K562 (cell line): ENCODE measurements around the gene CCDC78. TPM values are rescaled to one million over a fixed set of nuclear protein-coding genes. Genes with fewer than 3 reads are reported as not detected.
A peak's percentile ranks its signal among the peaks of the same experiment; 100 is the strongest.

Source experiments
- ATAC-seq: fragments of 200-7000 bp; cut with Tn5 transposase; 3 replicates; pipeline ENCODE4 v1.9.1; 2020; ENCODE audit warnings: moderate library complexity
- BruUV-seq: library from RNA; stranded (reverse); fragments of 400-500 nt; replicated peaks from 2 replicates; lab custom pipeline; 2021; lab: Mats Ljungman, UMichigan
- CTCF ChIA-PET: fragments of 300-600 bp; formaldehyde crosslinking; extraction: SDS; loops from one replicate; lab custom pipeline; 2021; ENCODE audit warnings: low intra/inter-chr PET ratio; lab: Yijun Ruan, JAX
- POLR2A ChIA-PET: fragments of 300-600, 350-650 bp; sonication (Branson Sonifier 250); formaldehyde crosslinking; extraction: SDS; loops from one replicate; lab custom pipeline; 2021; ENCODE audit warnings: antibody characterized with exemption, inconsistent platforms; lab: Yijun Ruan, JAX
- DNase-seq, 4 experiments: peaks; one replicate each; pipeline versions ENCODE4 v3.0.0 to v3.0.0-alpha.2; 2011 to 2018; ENCODE audit warnings: low spot score in 3 of 4, mixed read lengths in 3 of 4; ENCODE audit errors: extremely low read depth in 1 of 4
- FAIRE-seq: peaks from 2 replicates; lab custom pipeline; 2011; peaks lifted over from hg19 to GRCh38; lab: Jason Lieb, UNC
- H2AFZ ChIP-seq: 2 replicates; pipeline ENCODE4 v1.6.0; 2011; ENCODE audit warnings: low read depth, low read length, control low read depth, inconsistent platforms
- H3K27ac ChIP-seq: fragments of 200-600 bp; 3 replicates; pipeline ENCODE4 v1.8.0; 2011; ENCODE audit warnings: low read depth, mild to moderate bottlenecking, control low read depth, inconsistent platforms, low read length, moderate library complexity, mixed read lengths; ENCODE audit errors: extremely low read depth
- H3K27me3 ChIP-seq, 2 experiments: fragments of 300-600 bp in 1 of 2; 2 replicates in 1 of 2; 3 replicates in 1 of 2; pipeline versions ENCODE4 v1.6.0 to v1.8.0; 2011; ENCODE audit warnings: inconsistent platforms in 2 of 2, low read length in 2 of 2, mild to moderate bottlenecking in 1 of 2, mixed read lengths in 1 of 2, moderate library complexity in 1 of 2; ENCODE audit not compliant: control insufficient read depth in 2 of 2, insufficient read depth in 2 of 2
- H3K36me3 ChIP-seq: fragments of 300-600 bp; 3 replicates; pipeline ENCODE4 v1.8.0; 2011; ENCODE audit warnings: mild to moderate bottlenecking, low read length, inconsistent platforms; ENCODE audit not compliant: control insufficient read depth, insufficient read depth
- H3K4me1 ChIP-seq, 2 experiments: fragments of 200-600 bp in 1 of 2; replicated peaks in 1 of 2; 2 replicates in 1 of 2; 3 replicates in 1 of 2; pipeline versions ENCODE4 v1.5.1 to v1.8.0; 2011; ENCODE audit warnings: inconsistent platforms in 2 of 2, low read length in 2 of 2, mild to moderate bottlenecking in 1 of 2, mixed read lengths in 1 of 2, moderate library complexity in 1 of 2; ENCODE audit not compliant: control insufficient read depth in 2 of 2, insufficient read depth in 2 of 2
- H3K4me2 ChIP-seq: 2 replicates; pipeline ENCODE4 v1.6.1; 2011; ENCODE audit warnings: low read length, control low read depth, inconsistent platforms, mixed read lengths; ENCODE audit not compliant: insufficient read depth
- H3K4me3 ChIP-seq: fragments of 200-600 bp; sonication (generic), shearing (Covaris generic); 2 replicates; pipeline ENCODE4 v1.5.1; 2016; ENCODE audit warnings: control low read depth, inconsistent platforms
- H3K79me2 ChIP-seq: fragments of 200-600 bp; 3 replicates; pipeline ENCODE4 v1.8.0; 2011; ENCODE audit warnings: low read length, inconsistent platforms; ENCODE audit not compliant: control insufficient read depth, insufficient read depth
- H3K9ac ChIP-seq, 2 experiments: 2 replicates each; pipeline versions ENCODE4 v1.6.0 to v1.6.1; 2011; ENCODE audit warnings: low read depth in 2 of 2, low read length in 2 of 2, control low read depth in 1 of 2, inconsistent platforms in 1 of 2, mild to moderate bottlenecking in 1 of 2, mixed read lengths in 1 of 2; ENCODE audit not compliant: insufficient read depth in 1 of 2
- H3K9me1 ChIP-seq: one replicate; pipeline ENCODE4 v1.6.0; 2011; ENCODE audit warnings: inconsistent platforms, mild to moderate bottlenecking, low read length, moderate library complexity; ENCODE audit not compliant: control insufficient read depth, insufficient read depth
- H3K9me3 ChIP-seq: replicated peaks from 2 replicates; pipeline ENCODE4 v1.5.1; 2011; ENCODE audit warnings: low read depth, low read length, inconsistent platforms; ENCODE audit not compliant: control insufficient read depth, insufficient read depth
- H4K20me1 ChIP-seq: replicated peaks from 2 replicates; pipeline ENCODE4 v1.6.1; 2011; ENCODE audit warnings: low read length, inconsistent platforms, mixed read lengths; ENCODE audit not compliant: control insufficient read depth, insufficient read depth
- WHSC1 ChIP-seq: IDR thresholded peaks from one replicate; pipeline ENCODE4 v1.6.1; 2012; ENCODE audit warnings: low read length, control low read depth, inconsistent platforms
- YY1 ChIP-seq, 3 experiments: IDR thresholded peaks; 2 replicates each; pipeline ENCODE4 v1.6.1; 2011; ENCODE audit warnings: low read length in 2 of 3, mild to moderate bottlenecking in 2 of 3, moderate library complexity in 2 of 3, borderline replicate concordance in 1 of 3, control low read depth in 1 of 3, low read depth in 1 of 3; ENCODE audit not compliant: insufficient read depth in 3 of 3, insufficient replicate concordance in 2 of 3, control insufficient read depth in 1 of 3, insufficient read length in 1 of 3; ENCODE audit errors: extremely low read depth in 1 of 3
- WGBS: fragments of 100-300 bp; shearing (Covaris generic); methylation state at CpG from one replicate; pipeline ENCODE4 v1.1.6; 2016; ENCODE audit warnings: low coverage, mixed read lengths; ENCODE audit not compliant: insufficient coverage; ENCODE audit errors: missing lambda C conversion rate; 5-methylcytosine and 5-hydroxymethylcytosine counted together
- in situ Hi-C: fragments of 300-500 bp; cut with MboI; formaldehyde crosslinking; loops from 4 replicates; pipeline ENCODE4 v1.15.0; 2018; ENCODE audit warnings: inconsistent platforms, mixed read lengths
- intact Hi-C: fragments of 100-400 bp; cut with micrococcal nuclease; formaldehyde crosslinking; loops from 2 replicates; pipeline ENCODE4 v1.14.2; 2022
- polyA plus RNA-seq, 8 experiments: library from polyadenylated mRNA; depleted of rRNA in 4 of 8; stranded (reverse) in 5 of 8; unstranded in 3 of 8; fragments of >200 nt; fragmentation: Nextera tagmentation in 2 of 8; fragmentation: Illumina TruSeq in 1 of 8; extraction: Ambion mirVana in 2 of 8; extraction: Trizol in 1 of 8; gene quantifications; 2 replicates each; pipeline versions ENCODE4 v1.2.1 to v1.2.3, GENCODE V29; 2011 to 2014; ENCODE audit warnings: inconsistent platforms in 1 of 8, missing spikeins in 1 of 8
- total RNA-seq, 7 experiments: library from RNA; depleted of rRNA in 6 of 7; stranded (reverse); fragments of >200 nt in 6 of 7; fragmentation: Illumina TruSeq in 2 of 7; extraction: Trizol in 2 of 7; gene quantifications; 2 replicates each; pipeline versions ENCODE4 v1.2.1 to v1.2.3, GENCODE V29; 2011 to 2021; ENCODE audit warnings: low replicate concordance in 1 of 7
- TF ChIP-seq, protein P1 (sequence below): fragments of 450-650 bp; IDR thresholded peaks from 2 replicates; pipeline ENCODE4 v1.6.1; 2016; ENCODE audit warnings: mild to moderate bottlenecking
- TF ChIP-seq, protein P2 (sequence below): IDR thresholded peaks from 2 replicates; pipeline ENCODE4 v1.6.1; 2012; ENCODE audit warnings: low read depth, low read length, improper control_type of control experiment, borderline replicate concordance
- TF ChIP-seq, protein P3 (sequence below): sonication (generic); formaldehyde crosslinking; IDR thresholded peaks from 2 replicates; pipeline ENCODE4 v1.8.1; 2023; ENCODE audit warnings: mild to moderate bottlenecking, missing genetic modification reagents

Gene CCDC78
- total and polyA plus RNA-seq, 9 of the 15 experiments (the other 6 are each of a cell fraction or from before 2014, with no cell fraction given): 0.24 to 17.7 (median 2.9) TPM

DNA sequence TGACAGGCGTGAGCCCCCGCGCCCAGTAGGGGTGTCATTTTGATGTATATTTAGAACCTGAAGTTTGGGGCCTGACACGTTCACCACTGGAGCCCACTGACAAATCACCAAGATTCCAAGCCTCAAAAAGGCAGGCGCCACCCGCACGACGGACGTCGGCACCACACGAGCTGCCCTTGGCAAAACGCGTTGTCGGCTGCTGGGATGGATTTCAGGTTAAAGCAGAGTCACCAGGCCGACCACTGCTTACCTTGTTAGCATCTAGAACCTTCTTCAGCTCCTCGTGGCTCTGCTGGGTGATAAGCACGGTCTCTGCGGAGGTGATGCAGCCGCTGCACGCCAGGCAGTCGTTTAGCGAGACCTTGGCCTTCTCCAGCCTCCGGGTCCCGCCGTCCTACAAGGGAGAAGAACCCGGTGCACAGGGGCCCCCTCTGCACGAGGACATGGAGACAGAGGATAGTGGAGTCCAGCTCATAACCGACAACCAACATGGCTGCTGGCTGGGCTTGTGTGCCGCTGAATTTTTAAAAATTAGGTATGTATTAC is 10.8 kb upstream of the CCDC78 start:
- no TSS peak for BruUV-seq
- TF ChIP-seq, protein P1, sequence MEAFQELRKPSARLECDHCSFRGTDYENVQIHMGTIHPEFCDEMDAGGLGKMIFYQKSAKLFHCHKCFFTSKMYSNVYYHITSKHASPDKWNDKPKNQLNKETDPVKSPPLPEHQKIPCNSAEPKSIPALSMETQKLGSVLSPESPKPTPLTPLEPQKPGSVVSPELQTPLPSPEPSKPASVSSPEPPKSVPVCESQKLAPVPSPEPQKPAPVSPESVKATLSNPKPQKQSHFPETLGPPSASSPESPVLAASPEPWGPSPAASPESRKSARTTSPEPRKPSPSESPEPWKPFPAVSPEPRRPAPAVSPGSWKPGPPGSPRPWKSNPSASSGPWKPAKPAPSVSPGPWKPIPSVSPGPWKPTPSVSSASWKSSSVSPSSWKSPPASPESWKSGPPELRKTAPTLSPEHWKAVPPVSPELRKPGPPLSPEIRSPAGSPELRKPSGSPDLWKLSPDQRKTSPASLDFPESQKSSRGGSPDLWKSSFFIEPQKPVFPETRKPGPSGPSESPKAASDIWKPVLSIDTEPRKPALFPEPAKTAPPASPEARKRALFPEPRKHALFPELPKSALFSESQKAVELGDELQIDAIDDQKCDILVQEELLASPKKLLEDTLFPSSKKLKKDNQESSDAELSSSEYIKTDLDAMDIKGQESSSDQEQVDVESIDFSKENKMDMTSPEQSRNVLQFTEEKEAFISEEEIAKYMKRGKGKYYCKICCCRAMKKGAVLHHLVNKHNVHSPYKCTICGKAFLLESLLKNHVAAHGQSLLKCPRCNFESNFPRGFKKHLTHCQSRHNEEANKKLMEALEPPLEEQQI: no peak
- TF ChIP-seq WHSC1: peak; percentile 57
- TF ChIP-seq, protein P2, sequence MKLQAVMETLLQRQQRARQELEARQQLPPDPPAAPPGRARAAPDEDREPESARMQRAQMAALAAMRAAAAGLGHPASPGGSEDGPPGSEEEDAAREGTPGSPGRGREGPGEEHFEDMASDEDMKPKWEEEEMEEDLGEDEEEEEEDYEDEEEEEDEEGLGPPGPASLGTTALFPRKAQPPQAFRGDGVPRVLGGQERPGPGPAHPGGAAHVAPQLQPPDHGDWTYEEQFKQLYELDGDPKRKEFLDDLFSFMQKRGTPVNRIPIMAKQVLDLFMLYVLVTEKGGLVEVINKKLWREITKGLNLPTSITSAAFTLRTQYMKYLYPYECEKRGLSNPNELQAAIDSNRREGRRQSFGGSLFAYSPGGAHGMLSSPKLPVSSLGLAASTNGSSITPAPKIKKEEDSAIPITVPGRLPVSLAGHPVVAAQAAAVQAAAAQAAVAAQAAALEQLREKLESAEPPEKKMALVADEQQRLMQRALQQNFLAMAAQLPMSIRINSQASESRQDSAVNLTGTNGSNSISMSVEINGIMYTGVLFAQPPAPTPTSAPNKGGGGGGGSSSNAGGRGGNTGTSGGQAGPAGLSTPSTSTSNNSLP: no peak
- TF ChIP-seq YY1 (IDR thresholded peaks at IDR 0.05; ENCODE audit: borderline replicate concordance in 1 of 3, control insufficient read depth in 1 of 3, extremely low read depth in 1 of 3, insufficient read depth in 3 of 3, insufficient read length in 1 of 3, insufficient replicate concordance in 2 of 3, low read depth in 1 of 3, low read length in 2 of 3): peak in 1 of 3 experiments; percentile 9
- TF ChIP-seq, protein P3, sequence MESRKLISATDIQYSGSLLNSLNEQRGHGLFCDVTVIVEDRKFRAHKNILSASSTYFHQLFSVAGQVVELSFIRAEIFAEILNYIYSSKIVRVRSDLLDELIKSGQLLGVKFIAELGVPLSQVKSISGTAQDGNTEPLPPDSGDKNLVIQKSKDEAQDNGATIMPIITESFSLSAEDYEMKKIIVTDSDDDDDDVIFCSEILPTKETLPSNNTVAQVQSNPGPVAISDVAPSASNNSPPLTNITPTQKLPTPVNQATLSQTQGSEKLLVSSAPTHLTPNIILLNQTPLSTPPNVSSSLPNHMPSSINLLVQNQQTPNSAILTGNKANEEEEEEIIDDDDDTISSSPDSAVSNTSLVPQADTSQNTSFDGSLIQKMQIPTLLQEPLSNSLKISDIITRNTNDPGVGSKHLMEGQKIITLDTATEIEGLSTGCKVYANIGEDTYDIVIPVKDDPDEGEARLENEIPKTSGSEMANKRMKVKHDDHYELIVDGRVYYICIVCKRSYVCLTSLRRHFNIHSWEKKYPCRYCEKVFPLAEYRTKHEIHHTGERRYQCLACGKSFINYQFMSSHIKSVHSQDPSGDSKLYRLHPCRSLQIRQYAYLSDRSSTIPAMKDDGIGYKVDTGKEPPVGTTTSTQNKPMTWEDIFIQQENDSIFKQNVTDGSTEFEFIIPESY (CRISPR knock-in tag): peak; percentile 80
- 92% methylated on average over 28 of the region's 29 CpGs for WGBS
- Histone ChIP-seq H3K9me1 (peaks cover 6% of the 10 kb centered on the region), H4K20me1 (no peaks in the 10 kb centered on the region; the same call in 1 of the 2 replicates), H3K36me3 (peaks cover 70% of the 10 kb centered on the region; the same call in 2 of the 3 replicates), H3K27ac (peak overlapping the region; percentile 66), H3K9ac (peak overlapping the region in 1 of 2 experiments; percentile 62; a peak in 2 of 4 replicates), H3K27me3 (no peaks in the 10 kb centered on the region), H3K79me2 (peaks cover 15% of the 10 kb centered on the region), H3K4me1 (peaks cover 18 to 88% of the 10 kb centered on the region in 2 experiments), H3K4me3 (no peak overlapping the region), H2AFZ (no peak overlapping the region), H3K9me3 (no peaks in the 10 kb centered on the region), H3K4me2 (no peak overlapping the region)
- FAIRE-seq (no peak), ATAC-seq (no peak), DNase-seq (no peak)
- POLR2A ChIA-PET: interaction anchor here (0.5 to 3.5 kb wide), 2 partner anchors 13 to 109 kb away, joined by 3 to 25 read pairs; partner anchors contain the start of gene CCDC78
- CTCF ChIA-PET: no interaction called here
- in situ Hi-C loops: no loop called here
- intact Hi-C loops: no loop called here
